SK-N-SH (cell line): ENCODE data around the gene PHF14. TPM values are rescaled to one million over a fixed set of nuclear protein-coding genes. Genes with fewer than 3 reads are reported as not detected.

Experiments
- CTCF ChIA-PET: fragments of 300-600, 350-600 bp; formaldehyde crosslinking; extraction: SDS; loops from one replicate; lab custom pipeline; 2021; lab: Yijun Ruan, JAX
- POLR2A ChIA-PET: fragments of 350-600 bp; sonication (Branson Sonifier 250); formaldehyde crosslinking; extraction: SDS; loops from one replicate; lab custom pipeline; 2020; ENCODE audit warnings: antibody characterized with exemption, inconsistent platforms; lab: Yijun Ruan, JAX
- DNase-seq: peaks from one replicate; pipeline ENCODE4 v3.0.0; 2012
- H2AFZ ChIP-seq: fragments of 200-600 bp; sonication (generic); 2 replicates; pipeline ENCODE4 v1.8.1; 2016; ENCODE audit warnings: antibody characterized with exemption, mild to moderate bottlenecking, low read depth
- H3F3A ChIP-seq: fragments of 200-600 bp; sonication (generic); replicated peaks from 2 replicates; pipeline ENCODE3; 2016; ENCODE audit warnings: antibody characterized with exemption, mild to moderate bottlenecking; ENCODE audit not compliant: insufficient read depth
- H3K27ac ChIP-seq, 2 experiments: fragments of 200-500 bp in 1 of 2; fragments of 200-600 bp in 1 of 2; sonication (Bioruptor generic) in 1 of 2; sonication (generic), shearing (Covaris generic) in 1 of 2; 2 replicates each; pipeline versions ENCODE4 v1.5.1 to v1.6.1; 2014 to 2016; ENCODE audit warnings: low read depth in 2 of 2, inconsistent platforms in 1 of 2, low read length in 1 of 2, mild to moderate bottlenecking in 1 of 2, mixed read lengths in 1 of 2
- H3K27me3 ChIP-seq: fragments of 200-600 bp; sonication (generic), shearing (Covaris generic); 2 replicates; pipeline ENCODE4 v1.6.1; 2016; ENCODE audit warnings: mixed run types; ENCODE audit not compliant: insufficient read depth
- H3K36me3 ChIP-seq, 2 experiments: fragments of 200-500 bp in 1 of 2; fragments of 200-600 bp in 1 of 2; sonication (Bioruptor generic) in 1 of 2; sonication (generic) in 1 of 2; replicated peaks in 1 of 2; 2 replicates each; pipeline versions ENCODE3 to v1.5.1; 2014 to 2016; ENCODE audit warnings: low read length in 1 of 2, mild to moderate bottlenecking in 1 of 2; ENCODE audit not compliant: insufficient read depth in 2 of 2, control insufficient read depth in 1 of 2
- H3K4me1 ChIP-seq, 2 experiments: fragments of 200-500 bp in 1 of 2; fragments of 200-600 bp in 1 of 2; sonication (Bioruptor generic) in 1 of 2; sonication (generic), shearing (Covaris generic) in 1 of 2; 2 replicates each; pipeline versions ENCODE4 v1.5.1 to v1.6.1; 2014 to 2016; ENCODE audit warnings: low read depth in 1 of 2, low read length in 1 of 2, mixed run types in 1 of 2; ENCODE audit not compliant: insufficient read depth in 2 of 2, control insufficient read depth in 1 of 2
- H3K4me2 ChIP-seq: fragments of 200-600 bp; sonication (generic), shearing (Covaris generic); 2 replicates; pipeline ENCODE4 v1.6.1; 2017; ENCODE audit warnings: mixed run types
- H3K4me3 ChIP-seq, 2 experiments: fragments of 200-500 bp in 1 of 2; fragments of 200-600 bp in 1 of 2; sonication (Bioruptor generic) in 1 of 2; sonication (generic), shearing (Covaris generic) in 1 of 2; 2 replicates each; pipeline versions ENCODE4 v1.5.1 to v1.8.1; 2014 to 2016; ENCODE audit warnings: low read depth in 2 of 2, inconsistent platforms in 1 of 2, low read length in 1 of 2, mild to moderate bottlenecking in 1 of 2, mixed read lengths in 1 of 2, moderate library complexity in 1 of 2
- H3K79me2 ChIP-seq: fragments of 200-600 bp; sonication (generic); 2 replicates; pipeline ENCODE4 v1.8.1; 2017; ENCODE audit warnings: mild to moderate bottlenecking; ENCODE audit not compliant: insufficient read depth
- H3K9ac ChIP-seq: fragments of 200-600 bp; sonication (generic); 2 replicates; pipeline ENCODE4 v1.6.1; 2017; ENCODE audit warnings: mixed run types
- H3K9me2 ChIP-seq: fragments of 200-600 bp; sonication (generic); 2 replicates; pipeline ENCODE4 v1.6.1; 2017; ENCODE audit warnings: mixed run types
- H3K9me3 ChIP-seq: fragments of 200-600 bp; sonication (generic); 2 replicates; pipeline ENCODE4 v1.6.1; 2017; ENCODE audit warnings: mixed run types, mild to moderate bottlenecking, moderate library complexity
- H4K20me1 ChIP-seq: fragments of 200-600 bp; sonication (generic); 2 replicates; pipeline ENCODE4 v1.6.1; 2017; ENCODE audit warnings: mild to moderate bottlenecking, mixed run types; ENCODE audit not compliant: insufficient read depth
- EZH2phosphoT487 ChIP-seq: fragments of 200-600 bp; sonication (generic); IDR thresholded peaks from 2 replicates; pipeline ENCODE4 v1.6.1; 2017; ENCODE audit warnings: low read depth, mixed run types, mild to moderate bottlenecking, antibody characterized with exemption, moderate library complexity, borderline replicate concordance
- FOSL2 ChIP-seq: IDR thresholded peaks from 2 replicates; pipeline ENCODE4 v1.4.0; 2012; ENCODE audit warnings: low read depth, mild to moderate bottlenecking, moderate library complexity, borderline replicate concordance
- FOXJ3 ChIP-seq: sonication (generic); formaldehyde crosslinking; IDR thresholded peaks from 2 replicates; pipeline ENCODE4 v1.5.1; 2020; ENCODE audit warnings: mild to moderate bottlenecking, missing genetic modification reagents
- FOXM1 ChIP-seq: IDR thresholded peaks from 2 replicates; pipeline ENCODE4 v1.4.0; 2012; ENCODE audit warnings: low read depth, mild to moderate bottlenecking
- GABPA ChIP-seq: IDR thresholded peaks from 2 replicates; pipeline ENCODE4 v1.4.0; 2012; ENCODE audit warnings: low read depth, mild to moderate bottlenecking
- GATA2 ChIP-seq: sonication (generic); formaldehyde crosslinking; IDR thresholded peaks from 2 replicates; pipeline ENCODE4 v1.5.0; 2020; ENCODE audit warnings: mild to moderate bottlenecking, missing genetic modification reagents
- MAX ChIP-seq: IDR thresholded peaks from 2 replicates; pipeline ENCODE4 v1.4.0; 2012; ENCODE audit warnings: low read depth
- MXI1 ChIP-seq: IDR thresholded peaks from 2 replicates; pipeline ENCODE4 v1.6.1; 2012; ENCODE audit warnings: mild to moderate bottlenecking, low read depth, low read length, improper control_type of control experiment
- NRF1 ChIP-seq: IDR thresholded peaks from 2 replicates; pipeline ENCODE4 v1.6.1; 2012; ENCODE audit warnings: low read depth, mild to moderate bottlenecking, low read length
- RAD21 ChIP-seq: IDR thresholded peaks from 2 replicates; pipeline ENCODE4 v1.6.1; 2012; ENCODE audit warnings: mild to moderate bottlenecking, low read length
- REST ChIP-seq: IDR thresholded peaks from 2 replicates; pipeline ENCODE4 v1.6.1; 2012; ENCODE audit warnings: mild to moderate bottlenecking, low read depth, low read length, moderate library complexity
- RFX5 ChIP-seq: IDR thresholded peaks from 2 replicates; pipeline ENCODE4 v1.6.1; 2012; ENCODE audit warnings: mild to moderate bottlenecking, improper control_type of control experiment, low read length
- TAF1 ChIP-seq: IDR thresholded peaks from 2 replicates; pipeline ENCODE4 v1.6.1; 2012; ENCODE audit warnings: low read depth, mild to moderate bottlenecking, low read length, moderate library complexity, borderline replicate concordance
- TEAD4 ChIP-seq: IDR thresholded peaks from 2 replicates; pipeline ENCODE4 v1.4.0; 2012; ENCODE audit warnings: mild to moderate bottlenecking, borderline replicate concordance; ENCODE audit not compliant: insufficient read depth
- USF1 ChIP-seq: IDR thresholded peaks from 2 replicates; pipeline ENCODE4 v1.4.0; 2012; ENCODE audit warnings: low read depth, borderline replicate concordance
- YY1 ChIP-seq: IDR thresholded peaks from 2 replicates; pipeline ENCODE4 v1.4.0; 2012; ENCODE audit warnings: low read depth, mild to moderate bottlenecking
- ZBTB33 ChIP-seq: IDR thresholded peaks from 2 replicates; pipeline ENCODE4 v1.4.0; 2012; ENCODE audit warnings: low read depth, borderline replicate concordance
- WGBS: methylation state at CpG from one replicate; pipeline ENCODE4 v1.1.6; 2017; ENCODE audit warnings: low lambda C conversion rate; 5-methylcytosine and 5-hydroxymethylcytosine counted together
- polyA plus RNA-seq, 3 experiments: library from polyadenylated mRNA; depleted of rRNA; stranded (reverse); fragments of >200 nt; gene quantifications; 2 replicates each; pipeline ENCODE4 v1.2.3, GENCODE V29; 2012

Gene PHF14
- polyA plus RNA-seq, 1 of the 3 experiments (the other 2 are of a cell fraction): 19.2 TPM

GRCh38 chr7:11083214-11083568 is 109.5 kb downstream of the PHF14 start:
- no peaks in the 10 kb centered on the region for H3K9me3 ChIP-seq
- H3K27me3 ChIP-seq: no peaks in the 10 kb centered on the region
- CTCF ChIA-PET: interaction anchor here (1.2 to 2.2 kb wide), 2 partner anchors 8 to 24 kb away, joined by 4 to 7 read pairs; no protein-coding TSS in a partner anchor
- H4K20me1 ChIP-seq: no peaks in the 10 kb centered on the region
- H3K4me2 ChIP-seq: no peak overlapping the region
- TF ChIP-seq GABPA: no peak
- TF ChIP-seq FOSL2: no peak
- TF ChIP-seq TEAD4: no peak
- no peak for TF ChIP-seq TAF1
- TF ChIP-seq FOXM1: no peak
- TF ChIP-seq MXI1: no peak
- no peak for TF ChIP-seq FOXJ3 (CRISPR knock-in tag)
- TF ChIP-seq USF1: no peak
- no peak for TF ChIP-seq GATA2
- no peak for TF ChIP-seq EZH2phosphoT487
- no peak for TF ChIP-seq RFX5
- TF ChIP-seq MAX: no peak
- no peak for TF ChIP-seq NRF1
- TF ChIP-seq YY1: no peak
- TF ChIP-seq RAD21: no peak
- H3F3A ChIP-seq: no peaks in the 10 kb centered on the region
- no peaks in the 10 kb centered on the region for H3K4me1 ChIP-seq
- H3K79me2 ChIP-seq: no peaks in the 10 kb centered on the region
- peaks cover 18 to 41% of the 10 kb centered on the region in 2 experiments for H3K36me3 ChIP-seq
- no peak overlapping the region for H3K4me3 ChIP-seq
- peak overlapping the region; percentile 26 to 62; a peak in 1 of 4 replicates for H3K27ac ChIP-seq
- no peak overlapping the region for H2AFZ ChIP-seq
- WGBS: 93% methylated on average over 7 of the region's 7 CpGs
- H3K9me2 ChIP-seq: no peaks in the 10 kb centered on the region
- H3K9ac ChIP-seq: no peak overlapping the region
- POLR2A ChIA-PET: no interaction called here
- no peak for DNase-seq

GRCh38 chr7:11104578-11104977 is 130.9 kb downstream of the PHF14 start:
- CTCF ChIA-PET: no interaction called here
- no peaks in the 10 kb centered on the region; the same call in 1 of the 2 replicates for H3K9me2 ChIP-seq
- no peaks in the 10 kb centered on the region for H3F3A ChIP-seq
- H3K9ac ChIP-seq: no peak overlapping the region
- H4K20me1 ChIP-seq: no peaks in the 10 kb centered on the region
- no peak overlapping the region for H3K4me2 ChIP-seq
- no peak for DNase-seq
- H3K27me3 ChIP-seq: no peaks in the 10 kb centered on the region
- H3K4me3 ChIP-seq: no peak overlapping the region
- H3K4me1 ChIP-seq: peaks cover 0 to 3% of the 10 kb centered on the region in 2 experiments; a peak in 1 of 4 replicates
- 88% methylated on average over 2 of the region's 2 CpGs for WGBS
- H3K36me3 ChIP-seq: peaks cover 29 to 71% of the 10 kb centered on the region in 2 experiments
- POLR2A ChIA-PET: no interaction called here
- H3K27ac ChIP-seq: no peak overlapping the region
- no peaks in the 10 kb centered on the region for H3K79me2 ChIP-seq
- no peaks in the 10 kb centered on the region for H3K9me3 ChIP-seq
- TF ChIP-seq TEAD4 (no peak), FOXJ3 (CRISPR knock-in tag) (no peak), NRF1 (no peak), RAD21 (no peak), REST (no peak), ZBTB33 (no peak), GATA2 (no peak)
- no peak overlapping the region for H2AFZ ChIP-seq
